Suprapubic skin (tissue), 4 donors: ENCODE measurements around the gene MAP1B.

ENCODE experiments used
- EP300 ChIP-seq: sonication (generic); formaldehyde crosslinking; IDR thresholded peaks from one replicate; pipeline ENCODE4 v1.6.1; 2017; ENCODE audit warnings: antibody characterized with exemption
- POLR2A ChIP-seq, 2 donors: fragments of 450-650 bp; IDR thresholded peaks; one replicate each; pipeline ENCODE4 v1.6.1; 2017; ENCODE audit warnings: antibody characterized with exemption in 2 of 2, mild to moderate bottlenecking in 2 of 2, moderate library complexity in 2 of 2
- POLR2AphosphoS5 ChIP-seq, 3 donors: sonication (generic); formaldehyde crosslinking; IDR thresholded peaks; one replicate each; pipeline ENCODE4 v1.6.1; 2017; ENCODE audit warnings: antibody characterized with exemption in 3 of 3
- TF ChIP-seq, protein P1 (sequence below), 2 donors: fragments of 200-600 bp in 1 of 2; fragments of 450-650 bp in 1 of 2; sonication (generic) in 1 of 2; IDR thresholded peaks; one replicate each; pipeline ENCODE4 v1.5.1; 2016 to 2019; ENCODE audit warnings: antibody characterized with exemption in 2 of 2, mild to moderate bottlenecking in 1 of 2, moderate library complexity in 1 of 2

DNA sequence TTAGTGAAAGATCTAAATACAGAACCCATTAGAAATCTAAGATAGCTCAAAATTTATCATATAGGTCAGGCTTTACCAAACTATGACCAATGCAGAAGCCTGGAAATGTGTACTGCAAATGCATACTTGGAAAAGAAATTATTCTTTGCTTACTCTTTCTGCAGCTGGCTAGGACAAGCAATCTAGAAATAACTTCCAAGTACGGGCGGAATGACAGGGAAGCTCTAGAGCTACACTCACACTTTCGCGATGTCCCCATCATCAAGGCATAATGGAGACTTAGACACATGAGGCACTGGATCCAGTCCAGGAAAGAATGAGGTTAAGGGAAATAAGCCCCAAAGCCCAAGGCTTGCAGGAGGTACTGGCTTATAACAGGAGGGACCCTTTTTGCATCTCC, 22.4 kb upstream of the MAP1B start:
- no peak for TF ChIP-seq EP300
- TF ChIP-seq POLR2A (IDR thresholded peaks at IDR 0.05) = no peak
- TF ChIP-seq, protein P1, sequence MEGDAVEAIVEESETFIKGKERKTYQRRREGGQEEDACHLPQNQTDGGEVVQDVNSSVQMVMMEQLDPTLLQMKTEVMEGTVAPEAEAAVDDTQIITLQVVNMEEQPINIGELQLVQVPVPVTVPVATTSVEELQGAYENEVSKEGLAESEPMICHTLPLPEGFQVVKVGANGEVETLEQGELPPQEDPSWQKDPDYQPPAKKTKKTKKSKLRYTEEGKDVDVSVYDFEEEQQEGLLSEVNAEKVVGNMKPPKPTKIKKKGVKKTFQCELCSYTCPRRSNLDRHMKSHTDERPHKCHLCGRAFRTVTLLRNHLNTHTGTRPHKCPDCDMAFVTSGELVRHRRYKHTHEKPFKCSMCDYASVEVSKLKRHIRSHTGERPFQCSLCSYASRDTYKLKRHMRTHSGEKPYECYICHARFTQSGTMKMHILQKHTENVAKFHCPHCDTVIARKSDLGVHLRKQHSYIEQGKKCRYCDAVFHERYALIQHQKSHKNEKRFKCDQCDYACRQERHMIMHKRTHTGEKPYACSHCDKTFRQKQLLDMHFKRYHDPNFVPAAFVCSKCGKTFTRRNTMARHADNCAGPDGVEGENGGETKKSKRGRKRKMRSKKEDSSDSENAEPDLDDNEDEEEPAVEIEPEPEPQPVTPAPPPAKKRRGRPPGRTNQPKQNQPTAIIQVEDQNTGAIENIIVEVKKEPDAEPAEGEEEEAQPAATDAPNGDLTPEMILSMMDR (IDR thresholded peaks at IDR 0.05) = no peak
- TF ChIP-seq POLR2AphosphoS5 (IDR thresholded peaks at IDR 0.05) = no peak
